Measurements from ENCODE around the gene GALNT9. TPM values are rescaled to one million over a fixed set of nuclear protein-coding genes. Genes with fewer than 3 reads are reported as not detected.

Gene GALNT9
- total RNA-seq, 1 donor from 2014 or later = not detected

GRCh38 chr12:132227782-132228475, 101.5 kb downstream of the GALNT9 start:
- no peak overlapping the region for H3K27ac ChIP-seq
- H2AFZ ChIP-seq (replicated peaks) = no peak overlapping the region
- DNase-seq (ENCODE audit: low spot score) = no peak
- no peak overlapping the region for H3K4me2 ChIP-seq
- Mint-ChIP-seq H3K4me3 (no peak overlapping the region), H3K4me1 (no peaks in the 10 kb centered on the region), H3K36me3 (no peaks in the 10 kb centered on the region), H3K27me3 (ENCODE audit: insufficient read depth, low read depth) (peaks cover 5% of the 10 kb centered on the region), H3K27ac (no peak overlapping the region), H3K9me3 (no peaks in the 10 kb centered on the region)
- peaks cover 14% of the 10 kb centered on the region for H3F3A ChIP-seq (ENCODE audit: low read depth)
- H3K79me2 ChIP-seq (ENCODE audit: low read depth) = no peaks in the 10 kb centered on the region
- H3K9ac ChIP-seq = no peak overlapping the region
- peaks cover 42% of the 10 kb centered on the region for H3K27me3 ChIP-seq
- no peaks in the 10 kb centered on the region for H3K9me3 ChIP-seq (ENCODE audit: low read depth)
- no peaks in the 10 kb centered on the region for H4K20me1 ChIP-seq (ENCODE audit: low read depth)
- H3K4me3 ChIP-seq = no peak overlapping the region
- TF ChIP-seq EZH2phosphoT487 (IDR thresholded peaks at IDR 0.05) (no peak), CTCF (IDR thresholded peaks at IDR 0.05) (no peak), EZH2 (IDR thresholded peaks at IDR 0.05) (no peak)
- H3K36me3 ChIP-seq = no peaks in the 10 kb centered on the region
- no peaks in the 10 kb centered on the region for H3K4me1 ChIP-seq

- H3K27ac ChIP-seq = no peak overlapping the region
- H3K36me3 Mint-ChIP-seq = no peaks in the 10 kb centered on the region
- no peak for TF ChIP-seq CTCF (IDR thresholded peaks at IDR 0.05)
- no peak for TF ChIP-seq EZH2 (IDR thresholded peaks at IDR 0.05)
- no peak for TF ChIP-seq EZH2phosphoT487 (IDR thresholded peaks at IDR 0.05)
- H3K4me2 ChIP-seq = no peak overlapping the region
- no peak overlapping the region for H3K27ac Mint-ChIP-seq
- H3K4me3 Mint-ChIP-seq = peak overlapping the region; percentile 33
- H2AFZ ChIP-seq (replicated peaks) = no peak overlapping the region
- peaks cover 4% of the 10 kb centered on the region for H3K4me1 Mint-ChIP-seq
- H4K20me1 ChIP-seq (ENCODE audit: low read depth) = no peaks in the 10 kb centered on the region
- no peaks in the 10 kb centered on the region for H3K79me2 ChIP-seq (ENCODE audit: low read depth)
- H3K9me3 Mint-ChIP-seq = no peaks in the 10 kb centered on the region
- DNase-seq (ENCODE audit: low spot score) = no peak
- no peaks in the 10 kb centered on the region for H3K9me3 ChIP-seq (ENCODE audit: low read depth)
- no peaks in the 10 kb centered on the region for H3K36me3 ChIP-seq
- no peak overlapping the region for H3K9ac ChIP-seq
- peaks cover 10% of the 10 kb centered on the region for H3K27me3 Mint-ChIP-seq (ENCODE audit: insufficient read depth, low read depth)
- peaks cover 45% of the 10 kb centered on the region for H3K27me3 ChIP-seq
- H3K4me3 ChIP-seq = no peak overlapping the region
- no peaks in the 10 kb centered on the region for H3K4me1 ChIP-seq
- peaks cover 16% of the 10 kb centered on the region for H3F3A ChIP-seq (ENCODE audit: low read depth)
These were observed 102.3 kb downstream of the GALNT9 start for GRCh38 chr12:132227118-132227517.

GRCh38 chr12:132226604-132227003, 102.8 kb downstream of the GALNT9 start:
- H3K27me3 ChIP-seq = peaks cover 51% of the 10 kb centered on the region
- peaks cover 19% of the 10 kb centered on the region for H3F3A ChIP-seq (ENCODE audit: low read depth)
- H3K4me3 ChIP-seq = no peak overlapping the region
- no peaks in the 10 kb centered on the region for H3K79me2 ChIP-seq (ENCODE audit: low read depth)
- Mint-ChIP-seq H3K27me3 (ENCODE audit: insufficient read depth, low read depth) (peaks cover 10% of the 10 kb centered on the region), H3K36me3 (no peaks in the 10 kb centered on the region), H3K4me3 (no peak overlapping the region), H3K4me1 (peaks cover 6% of the 10 kb centered on the region), H3K9me3 (no peaks in the 10 kb centered on the region), H3K27ac (no peak overlapping the region)
- no peaks in the 10 kb centered on the region for H3K4me1 ChIP-seq
- no peak overlapping the region for H3K27ac ChIP-seq
- no peak overlapping the region for H3K9ac ChIP-seq
- DNase-seq (ENCODE audit: low spot score) = no peak
- H3K4me2 ChIP-seq = no peak overlapping the region
- no peak for TF ChIP-seq EZH2 (IDR thresholded peaks at IDR 0.05)
- TF ChIP-seq CTCF (IDR thresholded peaks at IDR 0.05) = no peak
- TF ChIP-seq EZH2phosphoT487 (IDR thresholded peaks at IDR 0.05) = no peak
- H4K20me1 ChIP-seq (ENCODE audit: low read depth) = no peaks in the 10 kb centered on the region
- no peak overlapping the region for H2AFZ ChIP-seq (replicated peaks)
- no peaks in the 10 kb centered on the region for H3K9me3 ChIP-seq (ENCODE audit: low read depth)
- H3K36me3 ChIP-seq = no peaks in the 10 kb centered on the region
